Thyroid gland (tissue), 4 donors: ENCODE data around the gene ISG15.

Experiments
- CTCF ChIP-seq, 6 experiments: fragments of 200-600 bp in 3 of 6; fragments of 450-650 bp in 3 of 6; sonication (generic) in 3 of 6; IDR thresholded peaks; one replicate each; pipeline ENCODE4 v1.5.1; 2016 to 2019; ENCODE audit warnings: antibody characterized with exemption in 6 of 6, mild to moderate bottlenecking in 2 of 6, inconsistent platforms in 1 of 6, moderate library complexity in 1 of 6
- POLR2A ChIP-seq, 2 donors: fragments of 450-650 bp; IDR thresholded peaks; one replicate each; pipeline ENCODE4 v1.6.1; 2017; ENCODE audit warnings: antibody characterized with exemption in 2 of 2, mild to moderate bottlenecking in 2 of 2, moderate library complexity in 1 of 2

GRCh38 chr1:1054099-1054700 lies 40.9 kb downstream of the ISG15 start:
- TF ChIP-seq CTCF (IDR thresholded peaks at IDR 0.05) = no peak
- no peak for TF ChIP-seq POLR2A (IDR thresholded peaks at IDR 0.05)
